ENCODE results near the gene JADE1. TPM values are rescaled to one million over a fixed set of nuclear protein-coding genes. Genes with fewer than 3 reads are reported as not detected.

Gene JADE1
- total RNA-seq, 6 donors from 2014 or later, result 26.2 to 46.5 (median 38.1) TPM

DNA sequence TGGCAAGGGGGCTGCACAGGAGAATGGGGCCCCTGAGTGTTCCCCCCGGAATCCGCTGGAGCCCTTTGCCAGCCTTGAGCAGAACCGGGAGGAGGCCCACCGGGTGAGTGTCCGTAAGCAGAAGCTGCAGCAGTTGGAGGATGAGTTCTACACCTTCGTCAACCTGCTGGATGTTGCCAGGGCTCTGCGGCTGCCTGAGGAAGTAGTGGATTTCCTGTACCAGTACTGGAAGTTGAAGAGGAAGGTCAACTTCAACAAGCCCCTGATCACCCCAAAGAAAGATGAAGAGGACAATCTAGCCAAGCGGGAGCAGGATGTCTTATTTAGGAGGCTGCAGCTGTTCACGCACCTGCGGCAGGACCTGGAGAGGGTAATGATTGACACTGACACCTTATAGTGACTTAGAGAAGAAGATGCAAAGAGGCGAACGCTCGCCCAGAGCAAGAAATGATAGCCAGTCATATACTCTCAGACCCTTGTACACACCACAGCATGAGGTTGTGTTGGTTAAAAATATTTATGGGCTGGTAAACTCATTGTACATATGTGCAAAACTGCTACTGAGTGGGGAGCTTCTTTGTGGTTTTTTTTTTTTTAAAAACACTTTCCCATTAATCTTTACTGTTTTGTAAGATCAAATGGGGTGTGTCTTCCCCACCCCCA is 52.5 kb downstream of the JADE1 start:
- WGBS, 2 donors, result 70 to 76% methylated on average over 12 to 13 of the region's 13 CpGs
- peak overlapping the region; percentile 16 to 50 (median 36) for H3K27ac ChIP-seq

DNA sequence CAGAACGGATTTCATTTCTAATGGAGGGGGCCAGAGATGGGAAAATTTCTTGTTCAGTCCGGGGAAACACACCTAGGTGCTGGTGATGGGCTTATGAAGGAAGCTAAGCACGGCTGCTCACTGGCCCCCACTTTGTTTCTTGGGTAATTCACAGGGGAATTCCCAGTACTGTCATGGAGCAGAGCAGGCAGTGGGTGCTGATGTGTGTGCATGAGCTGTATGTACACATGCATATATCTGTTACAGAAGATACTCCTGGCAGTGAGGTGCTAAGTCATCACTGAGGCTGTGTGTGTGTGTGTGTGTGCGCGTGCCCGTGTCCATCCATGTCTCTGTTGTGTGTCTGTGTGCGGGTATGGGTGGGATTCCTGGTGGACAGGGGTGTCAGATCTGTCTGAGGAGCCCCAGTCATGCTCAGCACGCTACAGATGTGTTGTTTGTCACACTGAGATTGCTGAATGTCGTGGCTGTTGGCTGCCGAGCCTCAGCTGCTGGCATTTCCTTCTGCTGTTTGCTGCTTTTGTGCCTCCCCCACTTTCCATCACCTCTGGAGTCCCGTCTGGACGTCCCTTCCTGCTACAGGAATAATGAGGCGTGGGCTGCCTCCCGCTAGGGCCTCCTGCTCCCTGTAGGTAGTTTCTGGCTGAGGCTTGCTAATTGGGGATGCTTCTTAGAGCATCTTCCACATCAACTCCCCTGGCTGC is 53.3 kb downstream of the JADE1 start:
- H3K9me3 ChIP-seq, result no peaks in the 10 kb centered on the region
- TF ChIP-seq POLR2AphosphoS5 (IDR thresholded peaks at IDR 0.05) (no peak), POLR2A (IDR thresholded peaks at IDR 0.05) (no peak), EP300 (IDR thresholded peaks at IDR 0.05) (no peak)
- TF ChIP-seq, protein P1, sequence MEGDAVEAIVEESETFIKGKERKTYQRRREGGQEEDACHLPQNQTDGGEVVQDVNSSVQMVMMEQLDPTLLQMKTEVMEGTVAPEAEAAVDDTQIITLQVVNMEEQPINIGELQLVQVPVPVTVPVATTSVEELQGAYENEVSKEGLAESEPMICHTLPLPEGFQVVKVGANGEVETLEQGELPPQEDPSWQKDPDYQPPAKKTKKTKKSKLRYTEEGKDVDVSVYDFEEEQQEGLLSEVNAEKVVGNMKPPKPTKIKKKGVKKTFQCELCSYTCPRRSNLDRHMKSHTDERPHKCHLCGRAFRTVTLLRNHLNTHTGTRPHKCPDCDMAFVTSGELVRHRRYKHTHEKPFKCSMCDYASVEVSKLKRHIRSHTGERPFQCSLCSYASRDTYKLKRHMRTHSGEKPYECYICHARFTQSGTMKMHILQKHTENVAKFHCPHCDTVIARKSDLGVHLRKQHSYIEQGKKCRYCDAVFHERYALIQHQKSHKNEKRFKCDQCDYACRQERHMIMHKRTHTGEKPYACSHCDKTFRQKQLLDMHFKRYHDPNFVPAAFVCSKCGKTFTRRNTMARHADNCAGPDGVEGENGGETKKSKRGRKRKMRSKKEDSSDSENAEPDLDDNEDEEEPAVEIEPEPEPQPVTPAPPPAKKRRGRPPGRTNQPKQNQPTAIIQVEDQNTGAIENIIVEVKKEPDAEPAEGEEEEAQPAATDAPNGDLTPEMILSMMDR (IDR thresholded peaks at IDR 0.05), result no peak
- ATAC-seq (ENCODE audit: low FRiP score in 2 of 2) (peak in 1 of 2 donors; percentile 5), DNase-seq (no peak)
- H3K36me3 ChIP-seq, result peaks cover 7 to 75% (median 43%) of the 10 kb centered on the region in 4 donors
- WGBS, 2 donors, result 65 to 66% methylated on average over 14 of the region's 14 CpGs
- H3K27ac ChIP-seq, result peak overlapping the region; percentile 16 to 50 (median 36)
- peaks cover 0 to 24% (median 17%) of the 10 kb centered on the region in 4 donors for H3K4me1 ChIP-seq
- no peak overlapping the region for H3K4me3 ChIP-seq
- H3K27me3 ChIP-seq, result no peaks in the 10 kb centered on the region

More for the DNA sequence above, 52.5 kb downstream of the JADE1 start:
- Histone ChIP-seq H3K4me1 (peaks cover 0 to 24% (median 17%) of the 10 kb centered on the region in 4 donors), H3K9me3 (no peaks in the 10 kb centered on the region), H3K27me3 (no peaks in the 10 kb centered on the region), H3K36me3 (peaks cover 13 to 76% (median 44%) of the 10 kb centered on the region in 4 donors), H3K4me3 (no peak overlapping the region)
- DNase-seq (peak in 1 of 2 donors; percentile 47), ATAC-seq (ENCODE audit: low FRiP score in 2 of 2) (no peak)
- TF ChIP-seq EP300 (IDR thresholded peaks at IDR 0.05) (no peak), POLR2AphosphoS5 (IDR thresholded peaks at IDR 0.05) (peak in 1 of 2 donors; percentile 11)

DNA sequence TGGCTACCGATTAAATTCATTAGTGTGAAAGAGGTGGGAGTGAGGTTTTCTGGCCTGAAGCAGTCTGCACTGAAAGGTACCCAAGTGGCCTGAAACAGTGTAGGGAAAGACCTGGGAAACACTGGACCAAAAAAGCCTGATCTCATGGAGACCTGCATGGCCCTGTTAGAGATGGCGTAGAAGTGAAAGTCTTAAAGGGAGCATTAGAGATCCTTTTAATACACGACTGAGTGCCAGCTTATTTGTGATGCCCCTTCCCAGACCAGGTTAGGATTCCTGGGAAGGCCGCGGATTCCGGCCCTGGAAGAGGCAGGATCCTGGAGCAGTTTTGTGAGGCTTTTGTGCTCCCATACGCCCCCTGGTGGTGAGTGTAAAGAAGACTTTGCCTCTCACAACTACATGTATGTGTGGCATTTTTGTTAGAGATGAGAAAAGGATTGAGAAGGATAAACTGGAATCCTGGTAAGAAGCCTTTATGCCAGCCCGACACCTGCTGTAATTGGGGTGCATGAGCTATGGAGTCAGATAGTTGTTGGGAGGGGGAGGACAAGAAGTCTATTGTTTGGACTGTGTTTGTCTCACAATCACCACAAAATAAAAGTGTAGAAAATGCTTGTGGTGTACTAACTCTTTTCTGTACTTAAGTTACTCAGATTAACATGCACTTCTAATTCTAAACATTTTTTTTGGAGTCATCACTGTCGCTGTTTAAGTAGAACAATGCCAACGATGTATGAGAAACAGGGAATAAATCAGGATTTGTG is 54.0 kb downstream of the JADE1 start:
- DNase-seq (peak in 1 of 2 donors; percentile 67), ATAC-seq (ENCODE audit: low FRiP score in 2 of 2) (peak; percentile 74 to 81)
- H3K9me3 ChIP-seq, result no peaks in the 10 kb centered on the region
- 43 to 52% methylated on average over 10 of the region's 10 CpGs for WGBS, 2 donors
- no peaks in the 10 kb centered on the region for H3K27me3 ChIP-seq
- TF ChIP-seq, protein P1 (IDR thresholded peaks at IDR 0.05), result peak; percentile 56 to 82 (median 72)
- TF ChIP-seq POLR2AphosphoS5 (IDR thresholded peaks at IDR 0.05) (peak in 1 of 2 donors; percentile 18), EP300 (IDR thresholded peaks at IDR 0.05) (no peak), POLR2A (IDR thresholded peaks at IDR 0.05) (no peak)
- peaks cover 0 to 24% (median 17%) of the 10 kb centered on the region in 4 donors for H3K4me1 ChIP-seq
- peak overlapping the region; percentile 16 to 50 (median 36) for H3K27ac ChIP-seq
- H3K4me3 ChIP-seq, result no peak overlapping the region
- peaks cover 5 to 75% (median 40%) of the 10 kb centered on the region in 4 donors for H3K36me3 ChIP-seq

- TF ChIP-seq POLR2AphosphoS5 (IDR thresholded peaks at IDR 0.05) (no peak), EP300 (IDR thresholded peaks at IDR 0.05) (no peak), POLR2A (IDR thresholded peaks at IDR 0.05) (no peak)
- TF ChIP-seq, protein P1 (IDR thresholded peaks at IDR 0.05), result no peak
- Histone ChIP-seq H3K27me3 (no peaks in the 10 kb centered on the region), H3K9me3 (no peaks in the 10 kb centered on the region), H3K36me3 (peaks cover 5 to 78% (median 49%) of the 10 kb centered on the region in 4 donors), H3K27ac (no peak overlapping the region), H3K4me1 (peaks cover 0 to 20% (median 17%) of the 10 kb centered on the region in 4 donors), H3K4me3 (no peak overlapping the region)
- WGBS, 2 donors, result 88 to 89% methylated on average over 2 of the region's 2 CpGs
- DNase-seq, result no peak
- ATAC-seq (ENCODE audit: low FRiP score in 2 of 2), result no peak
Observed at GRCh38 chr4:128865132-128865531, 55.6 kb downstream of the JADE1 start.

GRCh38 chr4:128866269-128866668 is 56.8 kb downstream of the JADE1 start:
- Histone ChIP-seq H3K9me3 (no peaks in the 10 kb centered on the region), H3K27ac (no peak overlapping the region), H3K4me1 (peaks cover 0 to 20% (median 17%) of the 10 kb centered on the region in 4 donors), H3K27me3 (no peaks in the 10 kb centered on the region), H3K36me3 (peaks cover 6 to 78% (median 46%) of the 10 kb centered on the region in 4 donors), H3K4me3 (no peak overlapping the region)
- 88 to 92% methylated on average over 2 of the region's 2 CpGs for WGBS, 2 donors
- TF ChIP-seq, protein P1 (IDR thresholded peaks at IDR 0.05), result no peak
- TF ChIP-seq EP300 (IDR thresholded peaks at IDR 0.05) (no peak), POLR2A (IDR thresholded peaks at IDR 0.05) (no peak), POLR2AphosphoS5 (IDR thresholded peaks at IDR 0.05) (no peak)
- ATAC-seq (ENCODE audit: low FRiP score in 2 of 2) (no peak), DNase-seq (no peak)
